Uterus (tissue), 4 donors: ENCODE data around the gene FKBP1C. TPM values are rescaled to one million over a fixed set of nuclear protein-coding genes. Genes with fewer than 3 reads are reported as not detected.
"Not testable (repeated sequence)": the region's sequence is repeated elsewhere in the genome, so short reads cannot be mapped to it uniquely, and the experiment has no call there.

Experiments used
- DNase-seq, 2 donors: peaks; one replicate each; pipeline ENCODE4 v3.0.0-alpha.2; 2019 to 2020
- H3K27ac ChIP-seq, 2 donors: fragments of 200-600 bp; sonication (generic); 1 replicate in 1 of 2; 2 replicates in 1 of 2; pipeline ENCODE4 v1.5.1; 2016 to 2018
- H3K27me3 ChIP-seq, 2 donors: fragments of 200-600 bp; sonication (generic); one replicate each; pipeline ENCODE4 v1.5.1; 2018 to 2019; ENCODE audit warnings: control low read depth in 1 of 2
- H3K36me3 ChIP-seq, 2 donors: fragments of 200-600 bp; sonication (generic); one replicate each; pipeline ENCODE4 v1.5.1; 2019; ENCODE audit warnings: control low read depth in 1 of 2
- H3K4me1 ChIP-seq, 2 donors: fragments of 200-600 bp; sonication (generic); one replicate each; pipeline ENCODE4 v1.5.1; 2018 to 2019; ENCODE audit warnings: control low read depth in 1 of 2
- H3K4me3 ChIP-seq, 2 donors: fragments of 200-600 bp; sonication (generic); 1 replicate in 1 of 2; 2 replicates in 1 of 2; pipeline ENCODE4 v1.5.1; 2018 to 2019; ENCODE audit warnings: mild to moderate bottlenecking in 1 of 2
- H3K9me3 ChIP-seq, 2 donors: fragments of 200-600 bp; sonication (generic); one replicate each; pipeline ENCODE4 v1.5.1; 2019; ENCODE audit warnings: control low read depth in 1 of 2
- POLR2A ChIP-seq, 2 donors: fragments of 450-650 bp; IDR thresholded peaks; one replicate each; pipeline ENCODE4 v1.6.1; 2016; ENCODE audit warnings: antibody characterized with exemption in 2 of 2, mild to moderate bottlenecking in 1 of 2, moderate library complexity in 1 of 2
- intact Hi-C: fragments of 100-400 bp; cut with DNase I; formaldehyde crosslinking; loops from one replicate; pipeline ENCODE4 v1.15.1; 2023; ENCODE audit warnings: low total_unique reads
- total RNA-seq, 4 donors: library from RNA; depleted of rRNA in 3 of 4; stranded (reverse); fragments of >200 nt in 3 of 4; gene quantifications; one replicate each; pipeline versions ENCODE4 v1.1.0 to v1.2.4, GENCODE V29; 2014 to 2023
- TF ChIP-seq, protein P1 (sequence below), 4 experiments: fragments of 200-600 bp in 2 of 4; fragments of 450-650 bp in 2 of 4; sonication (generic) in 2 of 4; IDR thresholded peaks; one replicate each; pipeline ENCODE4 v1.5.1; 2016 to 2019; ENCODE audit warnings: antibody characterized with exemption in 4 of 4, mild to moderate bottlenecking in 2 of 4, moderate library complexity in 1 of 4
- donor health status: DM: yes; HTN: yes; CAD: no.

The FKBP1C gene
- total RNA-seq, 4 donors from 2014 or later = 0.29 TPM; not detected in 3

GRCh38 chr6:63224179-63224578, 12.9 kb downstream of the FKBP1C start:
- no peaks in the 10 kb centered on the region for H3K4me1 ChIP-seq
- TF ChIP-seq, protein P1, sequence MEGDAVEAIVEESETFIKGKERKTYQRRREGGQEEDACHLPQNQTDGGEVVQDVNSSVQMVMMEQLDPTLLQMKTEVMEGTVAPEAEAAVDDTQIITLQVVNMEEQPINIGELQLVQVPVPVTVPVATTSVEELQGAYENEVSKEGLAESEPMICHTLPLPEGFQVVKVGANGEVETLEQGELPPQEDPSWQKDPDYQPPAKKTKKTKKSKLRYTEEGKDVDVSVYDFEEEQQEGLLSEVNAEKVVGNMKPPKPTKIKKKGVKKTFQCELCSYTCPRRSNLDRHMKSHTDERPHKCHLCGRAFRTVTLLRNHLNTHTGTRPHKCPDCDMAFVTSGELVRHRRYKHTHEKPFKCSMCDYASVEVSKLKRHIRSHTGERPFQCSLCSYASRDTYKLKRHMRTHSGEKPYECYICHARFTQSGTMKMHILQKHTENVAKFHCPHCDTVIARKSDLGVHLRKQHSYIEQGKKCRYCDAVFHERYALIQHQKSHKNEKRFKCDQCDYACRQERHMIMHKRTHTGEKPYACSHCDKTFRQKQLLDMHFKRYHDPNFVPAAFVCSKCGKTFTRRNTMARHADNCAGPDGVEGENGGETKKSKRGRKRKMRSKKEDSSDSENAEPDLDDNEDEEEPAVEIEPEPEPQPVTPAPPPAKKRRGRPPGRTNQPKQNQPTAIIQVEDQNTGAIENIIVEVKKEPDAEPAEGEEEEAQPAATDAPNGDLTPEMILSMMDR (IDR thresholded peaks at IDR 0.05) = no peak
- TF ChIP-seq POLR2A (IDR thresholded peaks at IDR 0.05) = no peak
- H3K36me3 ChIP-seq = no peaks in the 10 kb centered on the region
- intact Hi-C loops = no loop called here
- H3K27me3 ChIP-seq = no peaks in the 10 kb centered on the region
- no peak for DNase-seq
- no peaks in the 10 kb centered on the region for H3K9me3 ChIP-seq
- H3K27ac ChIP-seq = no peak overlapping the region
- H3K4me3 ChIP-seq = no peak overlapping the region

DNA sequence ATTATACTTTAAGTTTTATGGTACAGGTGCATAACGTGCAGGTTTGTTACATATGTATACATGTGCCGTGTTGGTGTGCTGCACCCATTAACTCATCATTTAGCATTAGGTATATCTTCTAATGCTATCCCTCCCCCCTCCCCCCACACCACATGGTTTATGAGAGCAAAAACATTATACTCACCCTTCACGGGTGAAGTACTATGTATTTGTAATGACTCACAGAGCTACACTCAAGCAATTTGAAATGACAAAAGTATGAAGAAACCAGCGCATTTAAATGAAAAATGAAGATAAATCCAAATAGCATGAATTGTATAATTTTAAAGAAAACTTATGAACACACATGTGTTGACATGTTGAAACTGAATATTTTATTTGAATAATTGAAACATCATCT, 14.7 kb downstream of the FKBP1C start:
- H3K9me3 ChIP-seq, H3K27me3 ChIP-seq, intact Hi-C loops, H3K27ac ChIP-seq, H3K4me1 ChIP-seq, H3K36me3 ChIP-seq, H3K4me3 ChIP-seq, DNase-seq: not testable (repeated sequence)

DNA sequence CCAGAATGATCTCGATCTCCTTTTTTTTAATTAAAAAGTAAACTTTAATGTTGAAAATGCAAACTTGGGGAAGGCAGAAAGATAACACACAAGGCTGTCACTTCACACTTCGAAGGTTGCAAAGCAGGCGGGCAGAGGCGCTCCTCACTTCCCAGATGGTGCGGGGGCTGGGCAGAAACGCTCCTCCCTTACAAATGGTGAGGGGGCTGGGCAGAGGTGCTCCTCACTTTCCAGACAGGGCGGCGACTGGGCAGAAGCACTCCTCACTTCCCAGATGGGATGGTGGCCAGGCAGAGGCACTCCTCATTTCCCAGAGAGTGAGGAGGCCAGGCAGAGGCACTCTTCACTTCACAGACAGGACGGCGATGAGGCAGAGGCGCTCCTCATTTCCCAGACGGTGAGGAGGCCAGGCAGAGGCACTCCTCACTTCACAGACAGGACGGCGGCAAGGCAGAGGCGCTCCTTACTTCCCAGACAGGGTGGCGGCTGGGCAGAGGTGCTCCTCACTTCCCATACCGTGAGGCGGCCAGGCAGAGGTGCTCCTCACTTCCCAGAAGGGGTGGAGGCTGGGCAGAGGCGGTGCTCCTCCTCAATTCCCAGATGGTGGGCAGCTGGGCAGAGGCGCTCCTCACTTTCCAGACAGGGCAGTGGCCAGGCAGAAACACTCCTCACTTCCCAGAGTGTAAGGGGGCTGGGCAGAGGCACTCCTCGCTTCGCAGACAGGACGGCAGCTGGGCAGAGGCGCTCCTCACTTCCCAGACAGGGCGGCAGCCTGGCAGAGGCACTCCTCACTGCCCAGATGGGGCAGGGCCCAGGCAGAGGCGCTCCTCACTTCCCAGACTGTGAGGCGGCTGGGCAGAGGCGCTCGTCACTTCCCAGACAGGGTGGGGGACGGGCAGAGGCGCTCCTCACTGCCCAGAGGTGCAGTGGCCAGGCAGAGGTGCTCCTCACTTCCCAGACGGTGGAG, 16.9 kb downstream of the FKBP1C start:
- H3K4me1 ChIP-seq, DNase-seq, H3K4me3 ChIP-seq, intact Hi-C loops, H3K27ac ChIP-seq, H3K9me3 ChIP-seq, H3K36me3 ChIP-seq, H3K27me3 ChIP-seq: not testable (repeated sequence)

GRCh38 chr6:63230027-63230426, 18.8 kb downstream of the FKBP1C start:
- H3K27ac ChIP-seq, intact Hi-C loops, H3K36me3 ChIP-seq, H3K4me3 ChIP-seq, H3K9me3 ChIP-seq, DNase-seq, H3K27me3 ChIP-seq, H3K4me1 ChIP-seq: not testable (repeated sequence)

- H3K4me1 ChIP-seq, intact Hi-C loops, H3K27me3 ChIP-seq, DNase-seq, H3K36me3 ChIP-seq, H3K9me3 ChIP-seq, H3K27ac ChIP-seq, H3K4me3 ChIP-seq: not testable (repeated sequence)
Measured at GRCh38 chr6:63230511-63230910, 19.2 kb downstream of the FKBP1C start.

DNA sequence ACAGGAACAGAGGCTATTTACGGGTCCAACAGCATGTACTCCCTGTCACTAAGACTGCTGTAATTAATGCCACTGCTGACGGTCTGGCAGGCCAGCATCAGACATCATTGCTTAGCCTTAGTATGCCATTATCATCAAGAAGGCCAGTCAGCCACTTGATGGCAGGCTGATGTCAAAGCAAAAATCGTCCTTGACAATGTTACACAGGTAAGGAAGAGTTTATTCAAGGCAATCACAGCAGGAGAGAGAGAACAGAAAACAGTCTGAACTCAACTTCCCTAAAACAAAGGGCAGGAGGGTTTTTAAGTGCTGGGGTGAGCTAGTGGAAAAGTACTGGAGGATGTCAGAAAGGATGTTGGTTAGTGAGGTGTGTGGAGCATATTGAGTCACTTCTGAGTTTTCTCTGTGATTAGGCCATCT, 25.1 kb downstream of the FKBP1C start:
- Histone ChIP-seq H3K4me1 (no peaks in the 10 kb centered on the region), H3K36me3 (no peaks in the 10 kb centered on the region), H3K27me3 (no peaks in the 10 kb centered on the region), H3K9me3 (no peaks in the 10 kb centered on the region), H3K27ac (no peak overlapping the region), H3K4me3 (no peak overlapping the region)
- TF ChIP-seq, protein P1 (IDR thresholded peaks at IDR 0.05) = no peak
- no peak for TF ChIP-seq POLR2A (IDR thresholded peaks at IDR 0.05)
- no peak for DNase-seq
- intact Hi-C loops = no loop called here

- intact Hi-C loops = no loop called here
- TF ChIP-seq, protein P1 (IDR thresholded peaks at IDR 0.05) = no peak
- TF ChIP-seq POLR2A (IDR thresholded peaks at IDR 0.05) = no peak
Measured at GRCh38 chr6:63245420-63245819, 34.2 kb downstream of the FKBP1C start.

More at GRCh38 chr6:63245420-63245819, 34.2 kb downstream of the FKBP1C start:
- DNase-seq = no peak
- H3K4me1 ChIP-seq = no peaks in the 10 kb centered on the region
- no peaks in the 10 kb centered on the region for H3K27me3 ChIP-seq
- no peaks in the 10 kb centered on the region for H3K9me3 ChIP-seq
- no peak overlapping the region for H3K4me3 ChIP-seq
- H3K27ac ChIP-seq = no peak overlapping the region
- H3K36me3 ChIP-seq = no peaks in the 10 kb centered on the region
